Measurements from ENCODE around the gene RAC3. TPM values are rescaled to one million over a fixed set of nuclear protein-coding genes. Genes with fewer than 3 reads are reported as not detected.

Gene RAC3
- polyA plus RNA-seq, 1 donor from 2014 or later, result not detected

- Mint-ChIP-seq H3K4me3 (no peak overlapping the region), H3K27ac (no peak overlapping the region), H3K9me3 (no peaks in the 10 kb centered on the region), H3K36me3 (no peaks in the 10 kb centered on the region), H3K4me1 (peaks cover 0 to 4% (median 3%) of the 10 kb centered on the region in 3 donors), H3K27me3 (no peaks in the 10 kb centered on the region)
Measured at GRCh38 chr17:82048571-82048971, 17.1 kb downstream of the RAC3 start.

GRCh38 chr17:82049106-82049505, 17.6 kb downstream of the RAC3 start:
- peak overlapping the region in 3 of 4 donors; percentile 32 to 68 (median 47) for H3K4me3 Mint-ChIP-seq
- no peak overlapping the region for H3K27ac Mint-ChIP-seq

GRCh38 chr17:82049521-82049971, 18.1 kb downstream of the RAC3 start:
- H3K4me1 Mint-ChIP-seq, result peaks cover 0 to 4% (median 3%) of the 10 kb centered on the region in 3 donors
- H3K9me3 Mint-ChIP-seq, result no peaks in the 10 kb centered on the region
- H3K27me3 Mint-ChIP-seq, result no peaks in the 10 kb centered on the region
- no peaks in the 10 kb centered on the region for H3K36me3 Mint-ChIP-seq
- H3K27ac Mint-ChIP-seq, result no peak overlapping the region
- H3K4me3 Mint-ChIP-seq, result peak overlapping the region in 3 of 4 donors; percentile 32 to 55 (median 47)

More at GRCh38 chr17:82049106-82049505, 17.6 kb downstream of the RAC3 start:
- Mint-ChIP-seq H3K36me3 (no peaks in the 10 kb centered on the region), H3K9me3 (no peaks in the 10 kb centered on the region), H3K27me3 (no peaks in the 10 kb centered on the region), H3K4me1 (peaks cover 0 to 4% (median 3%) of the 10 kb centered on the region in 3 donors)

- peak overlapping the region in 1 of 3 donors; percentile 29 for H3K27ac Mint-ChIP-seq
- H3K27me3 Mint-ChIP-seq, result no peaks in the 10 kb centered on the region
- no peaks in the 10 kb centered on the region for H3K36me3 Mint-ChIP-seq
- H3K4me3 Mint-ChIP-seq, result peak overlapping the region; percentile 55 to 87 (median 76)
- no peaks in the 10 kb centered on the region for H3K9me3 Mint-ChIP-seq
- H3K4me1 Mint-ChIP-seq, result peaks cover 0 to 5% (median 3%) of the 10 kb centered on the region in 3 donors
Measured at GRCh38 chr17:82050152-82050760, 18.8 kb downstream of the RAC3 start.

- no peaks in the 10 kb centered on the region for H3K9me3 Mint-ChIP-seq
- H3K4me1 Mint-ChIP-seq, result peaks cover 0 to 5% (median 3%) of the 10 kb centered on the region in 3 donors
- H3K27me3 Mint-ChIP-seq, result no peaks in the 10 kb centered on the region
- H3K4me3 Mint-ChIP-seq, result peak overlapping the region; percentile 55 to 87 (median 76)
- H3K36me3 Mint-ChIP-seq, result no peaks in the 10 kb centered on the region
- no peak overlapping the region for H3K27ac Mint-ChIP-seq
Measured at GRCh38 chr17:82050761-82051641, 19.5 kb downstream of the RAC3 start.

- Mint-ChIP-seq H3K4me3 (peak within 1 kb of the TSS; percentile 75 to 91 (median 84)), H3K27ac (peak within 1 kb of the TSS in 1 of 3 donors; percentile 82), H3K36me3 (no peaks in the 10 kb centered on the region), H3K27me3 (no peaks in the 10 kb centered on the region), H3K4me1 (peaks cover 0 to 5% (median 3%) of the 10 kb centered on the region in 3 donors), H3K9me3 (no peaks in the 10 kb centered on the region)
Measured at GRCh38 chr17:82051776-82052637, 20.5 kb downstream of the RAC3 start, which contains the start of the genes GPS1 and RFNG. Gene GPS1 (plus strand): TSS chr17:82051898. CDS start chr17:82051932, 34 bp downstream. Gene RFNG (minus strand): TSS chr17:82051811. CDS start chr17:82051766, 45 bp downstream.

- Mint-ChIP-seq H3K27me3 (no peaks in the 10 kb centered on the region), H3K4me1 (peaks cover 0 to 5% (median 3%) of the 10 kb centered on the region in 3 donors), H3K36me3 (no peaks in the 10 kb centered on the region), H3K27ac (no peak overlapping the region), H3K9me3 (no peaks in the 10 kb centered on the region), H3K4me3 (peak overlapping the region; percentile 75 to 84 (median 79))
Measured at GRCh38 chr17:82052638-82053059, 21.2 kb downstream of the RAC3 start.

GRCh38 chr17:82053130-82053529, 21.7 kb downstream of the RAC3 start:
- H3K9me3 Mint-ChIP-seq, result no peaks in the 10 kb centered on the region
- H3K27me3 Mint-ChIP-seq, result no peaks in the 10 kb centered on the region
- peak overlapping the region; percentile 75 to 84 (median 79) for H3K4me3 Mint-ChIP-seq
- H3K27ac Mint-ChIP-seq, result peak overlapping the region in 1 of 3 donors; percentile 51
- no peaks in the 10 kb centered on the region for H3K36me3 Mint-ChIP-seq
- peaks cover 0 to 5% (median 3%) of the 10 kb centered on the region in 3 donors for H3K4me1 Mint-ChIP-seq

- Mint-ChIP-seq H3K4me1 (peaks cover 0 to 5% (median 3%) of the 10 kb centered on the region in 3 donors), H3K27me3 (no peaks in the 10 kb centered on the region), H3K36me3 (no peaks in the 10 kb centered on the region), H3K9me3 (no peaks in the 10 kb centered on the region), H3K4me3 (peak overlapping the region; percentile 75 to 84 (median 79)), H3K27ac (peak overlapping the region in 1 of 3 donors; percentile 51)
Measured at GRCh38 chr17:82053556-82054263, 22.2 kb downstream of the RAC3 start.

- peak overlapping the region in 2 of 4 donors; percentile 54 to 75 for H3K4me3 Mint-ChIP-seq
- no peaks in the 10 kb centered on the region for H3K36me3 Mint-ChIP-seq
- H3K27me3 Mint-ChIP-seq, result no peaks in the 10 kb centered on the region
- H3K9me3 Mint-ChIP-seq, result no peaks in the 10 kb centered on the region
- H3K4me1 Mint-ChIP-seq, result peaks cover 0 to 5% (median 3%) of the 10 kb centered on the region in 3 donors
- no peak overlapping the region for H3K27ac Mint-ChIP-seq
Measured at GRCh38 chr17:82054351-82055022, 23.0 kb downstream of the RAC3 start.

- Mint-ChIP-seq H3K36me3 (no peaks in the 10 kb centered on the region), H3K27ac (no peak overlapping the region), H3K4me1 (peaks cover 0 to 5% (median 3%) of the 10 kb centered on the region in 3 donors), H3K4me3 (peak overlapping the region in 1 of 4 donors; percentile 29), H3K9me3 (no peaks in the 10 kb centered on the region), H3K27me3 (no peaks in the 10 kb centered on the region)
Measured at GRCh38 chr17:82055023-82055964, 23.8 kb downstream of the RAC3 start.

GRCh38 chr17:82055965-82056728, 24.7 kb downstream of the RAC3 start:
- Mint-ChIP-seq H3K27ac (no peak overlapping the region), H3K4me1 (peaks cover 0 to 5% (median 0%) of the 10 kb centered on the region in 3 donors), H3K27me3 (no peaks in the 10 kb centered on the region), H3K4me3 (peak overlapping the region in 1 of 4 donors; percentile 17), H3K9me3 (no peaks in the 10 kb centered on the region), H3K36me3 (no peaks in the 10 kb centered on the region)
